Gastroesophageal sphincter (tissue), 4 donors: ENCODE data around the gene RNF157. TPM values are rescaled to one million over a fixed set of nuclear protein-coding genes. Genes with fewer than 3 reads are reported as not detected.

Source experiments
- ATAC-seq: fragments of 150-250 bp; one replicate; pipeline ENCODE4 v1.9.1; 2016; ENCODE audit warnings: mild to moderate bottlenecking, moderate library complexity
- H3K27ac ChIP-seq, 4 donors: fragments of 200-600 bp; sonication (generic) in 3 of 4; 1 replicate in 3 of 4; 2 replicates in 1 of 4; pipeline ENCODE4 v1.5.1; 2016 to 2019
- H3K27me3 ChIP-seq: fragments of 200-600 bp; sonication (generic); one replicate; pipeline ENCODE4 v1.5.1; 2019
- H3K36me3 ChIP-seq, 2 donors: fragments of 200-600 bp; sonication (generic); one replicate each; pipeline ENCODE4 v1.5.1; 2019; ENCODE audit warnings: control low read depth in 1 of 2
- H3K4me1 ChIP-seq, 3 donors: fragments of 200-600 bp; sonication (generic); 1 replicate in 2 of 3; 2 replicates in 1 of 3; pipeline ENCODE4 v1.5.1; 2016 to 2019; ENCODE audit warnings: control low read depth in 2 of 3
- H3K4me3 ChIP-seq, 2 donors: fragments of 200-600 bp; sonication (generic); one replicate each; pipeline ENCODE4 v1.5.1; 2019; ENCODE audit warnings: mild to moderate bottlenecking in 1 of 2, moderate library complexity in 1 of 2
- H3K9me3 ChIP-seq, 3 donors: fragments of 200-600 bp; sonication (generic); one replicate each; pipeline ENCODE4 v1.5.1; 2017 to 2019; ENCODE audit warnings: control low read depth in 2 of 3
- CTCF ChIP-seq, 4 experiments: fragments of 200-600 bp in 2 of 4; fragments of 450-650 bp in 2 of 4; sonication (generic) in 1 of 4; IDR thresholded peaks; one replicate each; pipeline ENCODE4 v1.5.1; 2017 to 2019; ENCODE audit warnings: antibody characterized with exemption in 4 of 4, mild to moderate bottlenecking in 2 of 4, moderate library complexity in 2 of 4
- EP300 ChIP-seq: sonication (generic); formaldehyde crosslinking; IDR thresholded peaks from one replicate; pipeline ENCODE4 v1.6.1; 2017; ENCODE audit warnings: antibody characterized with exemption, mild to moderate bottlenecking
- POLR2A ChIP-seq, 2 donors: fragments of 450-650 bp; IDR thresholded peaks; one replicate each; pipeline ENCODE4 v1.6.1; 2017; ENCODE audit warnings: antibody characterized with exemption in 2 of 2, mild to moderate bottlenecking in 2 of 2, moderate library complexity in 1 of 2
- POLR2AphosphoS5 ChIP-seq: sonication (generic); formaldehyde crosslinking; IDR thresholded peaks from one replicate; pipeline ENCODE4 v1.6.1; 2017; ENCODE audit warnings: antibody characterized with exemption
- WGBS, 2 donors: methylation state at CpG; one replicate each; pipeline ENCODE4 v1.1.5; 2018; ENCODE audit warnings: low coverage in 1 of 2; 5-methylcytosine and 5-hydroxymethylcytosine counted together
- total RNA-seq, 4 donors: library from RNA; depleted of rRNA; stranded (reverse); fragments of >200 nt; gene quantifications; one replicate each; pipeline ENCODE4 v1.1.0, GENCODE V29; 2016

RNF157 gene
- total RNA-seq, 4 donors from 2014 or later: 2.5 to 8.1 (median 3.3) TPM

- WGBS, 2 donors: 83 to 86% methylated on average over 2 to 10 of the region's 10 CpGs
- Histone ChIP-seq H3K4me3 (no peak overlapping the region), H3K27me3 (no peaks in the 10 kb centered on the region), H3K4me1 (no peaks in the 10 kb centered on the region), H3K27ac (no peak overlapping the region), H3K36me3 (no peaks in the 10 kb centered on the region), H3K9me3 (no peaks in the 10 kb centered on the region)
- no peak for ATAC-seq
- TF ChIP-seq POLR2AphosphoS5 (no peak), EP300 (no peak), POLR2A (IDR thresholded peaks at IDR 0.05) (no peak), CTCF (IDR thresholded peaks at IDR 0.05) (no peak)
These were observed 73.4 kb downstream of the RNF157 start for GRCh38 chr17:76166906-76167305.

- no peaks in the 10 kb centered on the region for H3K27me3 ChIP-seq
- no peak for ATAC-seq
- no peak overlapping the region for H3K27ac ChIP-seq
- no peak overlapping the region for H3K4me3 ChIP-seq
- no peaks in the 10 kb centered on the region for H3K4me1 ChIP-seq
- no peaks in the 10 kb centered on the region for H3K9me3 ChIP-seq
- TF ChIP-seq EP300 (no peak), POLR2A (IDR thresholded peaks at IDR 0.05) (no peak), CTCF (IDR thresholded peaks at IDR 0.05) (no peak)
- WGBS, 2 donors: 70 to 86% methylated on average over 4 of the region's 7 CpGs
- H3K36me3 ChIP-seq: no peaks in the 10 kb centered on the region
These were observed 74.1 kb downstream of the RNF157 start for GRCh38 chr17:76166168-76166567.

GRCh38 chr17:76164331-76164730 lies 76.0 kb downstream of the RNF157 start:
- Histone ChIP-seq H3K4me1 (no peaks in the 10 kb centered on the region), H3K36me3 (no peaks in the 10 kb centered on the region), H3K4me3 (no peak overlapping the region), H3K27me3 (no peaks in the 10 kb centered on the region), H3K27ac (no peak overlapping the region), H3K9me3 (no peaks in the 10 kb centered on the region)
- WGBS, 2 donors: 68 to 72% methylated on average over 2 of the region's 2 CpGs
- no peak for TF ChIP-seq EP300
- no peak for TF ChIP-seq CTCF (IDR thresholded peaks at IDR 0.05)
- ATAC-seq: no peak

- Histone ChIP-seq H3K4me3 (no peak overlapping the region), H3K27me3 (no peaks in the 10 kb centered on the region), H3K4me1 (no peaks in the 10 kb centered on the region), H3K9me3 (no peaks in the 10 kb centered on the region), H3K27ac (no peak overlapping the region), H3K36me3 (no peaks in the 10 kb centered on the region)
- ATAC-seq: no peak
- no peak for TF ChIP-seq EP300
- no peak for TF ChIP-seq POLR2AphosphoS5
- TF ChIP-seq POLR2A (IDR thresholded peaks at IDR 0.05): no peak
- TF ChIP-seq CTCF (IDR thresholded peaks at IDR 0.05): no peak
- 77 to 89% methylated on average over 3 to 4 of the region's 4 CpGs for WGBS, 2 donors
These were observed 76.4 kb downstream of the RNF157 start for GRCh38 chr17:76163919-76164318.

- Histone ChIP-seq H3K27ac (no peak overlapping the region), H3K27me3 (no peaks in the 10 kb centered on the region), H3K4me1 (no peaks in the 10 kb centered on the region), H3K9me3 (no peaks in the 10 kb centered on the region), H3K36me3 (no peaks in the 10 kb centered on the region), H3K4me3 (no peak overlapping the region)
- TF ChIP-seq EP300 (no peak), POLR2AphosphoS5 (no peak), POLR2A (IDR thresholded peaks at IDR 0.05) (no peak), CTCF (IDR thresholded peaks at IDR 0.05) (no peak)
- WGBS, 2 donors: 79 to 100% methylated on average over 1 to 14 of the region's 20 CpGs
- ATAC-seq: no peak
These were observed 78.5 kb downstream of the RNF157 start for GRCh38 chr17:76161619-76162266.
